Activated naive CD4-positive, alpha-beta T cell treated with anti-CD3 and anti-CD28 coated beads, Interleukin-2, amount 10 ng/mL, durations not matched to agents 5 hours and 36 hours (primary cell): ENCODE results near the gene TEX53. TPM values are rescaled to one million over a fixed set of nuclear protein-coding genes. Genes with fewer than 3 reads are reported as not detected.

Experiments used
- total RNA-seq, 2 experiments: library from RNA; stranded (reverse); gene quantifications; one replicate each; pipeline ENCODE4 v1.2.3, GENCODE V29; 2021

The TEX53 gene
- not detected for total RNA-seq

GRCh38 chr9:114657705-114658104, at the start of gene TEX53:
Gene TEX53 (minus strand): TSS chr9:114657805. CDS start chr9:114657774, 31 bp downstream.

DNA sequence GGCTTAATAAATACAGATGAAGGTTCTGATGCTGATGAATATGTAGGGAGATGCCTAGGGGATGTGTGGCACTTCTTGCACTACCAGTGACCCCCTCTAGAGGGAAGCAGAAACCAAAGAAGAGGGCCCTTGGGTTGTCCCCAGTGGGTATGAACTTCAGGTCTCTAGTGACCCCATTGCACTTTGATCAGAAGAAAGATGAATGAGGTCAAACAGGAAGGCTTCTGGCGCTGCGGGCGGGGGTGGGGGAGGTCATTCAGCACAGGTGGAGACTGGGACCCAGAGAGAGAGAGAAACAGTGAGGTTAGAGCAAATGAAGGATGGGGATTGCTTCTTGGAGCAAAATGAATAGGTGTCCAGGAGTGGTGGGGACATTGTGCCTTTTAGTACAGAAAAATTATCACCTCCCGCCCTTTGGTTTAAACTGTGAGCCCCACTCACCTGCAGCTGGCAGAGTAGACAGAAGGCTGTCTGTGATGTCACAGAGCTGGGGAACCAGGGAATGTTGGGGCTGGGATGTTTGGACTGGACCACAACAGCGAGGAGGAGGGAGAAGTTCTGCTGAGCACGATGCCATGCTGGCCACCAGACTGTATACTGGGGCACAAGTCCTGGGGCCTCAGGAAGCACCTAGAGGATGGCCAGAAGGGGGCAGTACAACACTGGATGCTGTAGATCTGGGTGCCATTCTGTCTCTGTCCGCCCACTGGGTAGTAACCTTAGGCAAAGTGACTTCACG, 24.2 kb upstream of the TEX53 start, which contains the start of gene TEX48:
TSS of gene TEX48 (minus strand) at position 599 of the 739 bp plus-strand sequence. CDS start 10,469 bp downstream, outside the sequence.

Other genes with a start within 250 kb of the TEX53 start
- 1 to 10 TPM in 1 of 2 experiments, under 1 TPM in 1; 0.75 to 1.2 TPM for gene WHRN, start 152.3 kb downstream of the TEX53 start, total RNA-seq
- gene ATP6V1G1, start 70.0 kb downstream of the TEX53 start, total RNA-seq, result 100 to 1,000 TPM; 101 to 103 TPM
- gene TMEM268, start 46.5 kb downstream of the TEX53 start, total RNA-seq, result 10 to 100 TPM; 24.1 to 26.6 TPM
- under 1 TPM in 1 of 2 experiments, not detected in 1; 0.55 TPM for gene TEX48, start 24.4 kb upstream of the TEX53 start, total RNA-seq
- gene TNFSF15, start 148.2 kb upstream of the TEX53 start, total RNA-seq, result 1 to 10 TPM; 2.1 to 2.2 TPM